ENCODE measurements around the gene CNTNAP2.

GRCh38 chr7:147013825-147014224, 897.2 kb downstream of the CNTNAP2 start:
- TF ChIP-seq POLR2A (IDR thresholded peaks at IDR 0.05) (no peak), CTCF (IDR thresholded peaks at IDR 0.05) (no peak)

Measured in heart left ventricle (tissue), 13 donors.